SK-N-SH treated with all-trans-retinoic acid at 6 μM for 48 hours (cell line): Measurements from ENCODE around the gene SEZ6L.

ENCODE experiments used
- CSDC2 ChIP-seq: fragments of 250-450 bp; sonication (Bioruptor Pico); IDR thresholded peaks from 2 replicates; pipeline ENCODE4 v1.5.0; 2020; ENCODE audit warnings: mild to moderate bottlenecking, moderate library complexity
- GLIS3 ChIP-seq: fragments of 250-450 bp; sonication (Bioruptor Pico); IDR thresholded peaks from 2 replicates; pipeline ENCODE4 v1.5.0; 2020; ENCODE audit warnings: mild to moderate bottlenecking, moderate library complexity
- RARB ChIP-seq: fragments of 250-450 bp; sonication (Bioruptor Pico); IDR thresholded peaks from 2 replicates; pipeline ENCODE4 v1.8.0; 2021; ENCODE audit warnings: mild to moderate bottlenecking, moderate library complexity
- SNAI2 ChIP-seq: fragments of 250-450 bp; sonication (Bioruptor Pico); IDR thresholded peaks from 2 replicates; pipeline ENCODE4 v1.5.0; 2020; ENCODE audit warnings: mild to moderate bottlenecking, moderate library complexity
- TSHZ2 ChIP-seq: fragments of 250-450 bp; sonication (Bioruptor Pico); IDR thresholded peaks from 2 replicates; pipeline ENCODE4 v1.5.0; 2020; ENCODE audit warnings: mild to moderate bottlenecking, moderate library complexity
- ZC3H10 ChIP-seq: fragments of 250-450 bp; sonication (Bioruptor Pico); IDR thresholded peaks from 2 replicates; pipeline ENCODE4 v1.5.1; 2021; ENCODE audit warnings: mild to moderate bottlenecking, moderate library complexity
- ZFP3 ChIP-seq: fragments of 250-450 bp; sonication (Bioruptor Pico); IDR thresholded peaks from 2 replicates; pipeline ENCODE4 v1.5.0; 2020; ENCODE audit warnings: mild to moderate bottlenecking, moderate library complexity
- ZNF565 ChIP-seq: fragments of 450-650 bp; formaldehyde crosslinking; conservative IDR thresholded peaks from 2 replicates; pipeline ENCODE4 v1.5.0; 2020; ENCODE audit warnings: low read depth, mild to moderate bottlenecking, moderate library complexity

- TF ChIP-seq TSHZ2 (CRISPR knock-in tag) (no peak), GLIS3 (CRISPR knock-in tag) (no peak), CSDC2 (CRISPR knock-in tag) (no peak), ZFP3 (no peak), SNAI2 (CRISPR knock-in tag) (no peak), ZC3H10 (no peak), ZNF565 (CRISPR knock-in tag) (no peak), RARB (CRISPR knock-in tag) (no peak)
These were observed 263.5 kb downstream of the SEZ6L start for GRCh38 chr22:26432619-26433311.
